B cell (primary cell): ENCODE data around the gene EPHB3.

Experiments
- EZH2 ChIP-seq: IDR thresholded peaks from 2 replicates; pipeline ENCODE4 v1.6.1; 2012; ENCODE audit warnings: borderline replicate concordance, low read depth, mild to moderate bottlenecking, moderate library complexity, low read length; ENCODE audit not compliant: insufficient read depth, poor library complexity, severe bottlenecking
- TF ChIP-seq, protein P1 (sequence below): fragments of 200-600 bp; IDR thresholded peaks from one replicate; pipeline ENCODE4 v1.8.0; 2022; ENCODE audit warnings: antibody characterized with exemption, mild to moderate bottlenecking

DNA sequence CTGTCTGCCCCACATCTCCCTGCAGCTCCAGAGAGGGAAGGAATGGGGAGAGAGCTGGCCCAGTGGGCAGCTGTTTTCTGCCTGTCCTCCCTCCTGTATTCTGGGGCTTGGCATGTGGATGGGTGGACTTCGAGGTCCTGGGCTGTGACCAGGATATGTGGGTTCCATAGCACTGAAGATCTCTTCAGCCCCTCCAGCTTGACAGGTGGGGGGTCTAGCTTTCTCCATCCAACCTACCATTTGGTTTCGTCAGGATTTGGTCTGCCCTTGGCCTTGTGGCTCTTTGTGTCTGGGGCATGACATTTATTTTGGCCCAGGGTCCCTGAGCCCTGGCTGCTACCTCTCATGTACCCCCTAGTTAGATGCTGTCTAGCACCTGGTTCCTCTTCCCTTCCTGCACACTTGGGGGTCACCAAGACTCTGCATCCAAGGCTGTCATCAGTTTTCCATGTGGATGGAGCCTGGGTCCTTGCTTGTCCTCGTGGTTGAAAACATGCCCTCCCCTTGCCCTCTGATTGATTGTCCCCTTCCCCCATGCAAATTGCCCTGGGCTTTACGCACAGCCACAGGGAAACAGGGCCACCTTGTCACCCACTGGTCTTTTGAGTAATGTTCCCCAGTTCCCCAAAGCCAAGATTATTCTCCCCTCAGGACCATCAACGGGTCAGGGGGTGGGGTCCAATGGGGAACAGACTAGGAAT lies 3.2 kb downstream of the EPHB3 start:
- TF ChIP-seq, protein P1, sequence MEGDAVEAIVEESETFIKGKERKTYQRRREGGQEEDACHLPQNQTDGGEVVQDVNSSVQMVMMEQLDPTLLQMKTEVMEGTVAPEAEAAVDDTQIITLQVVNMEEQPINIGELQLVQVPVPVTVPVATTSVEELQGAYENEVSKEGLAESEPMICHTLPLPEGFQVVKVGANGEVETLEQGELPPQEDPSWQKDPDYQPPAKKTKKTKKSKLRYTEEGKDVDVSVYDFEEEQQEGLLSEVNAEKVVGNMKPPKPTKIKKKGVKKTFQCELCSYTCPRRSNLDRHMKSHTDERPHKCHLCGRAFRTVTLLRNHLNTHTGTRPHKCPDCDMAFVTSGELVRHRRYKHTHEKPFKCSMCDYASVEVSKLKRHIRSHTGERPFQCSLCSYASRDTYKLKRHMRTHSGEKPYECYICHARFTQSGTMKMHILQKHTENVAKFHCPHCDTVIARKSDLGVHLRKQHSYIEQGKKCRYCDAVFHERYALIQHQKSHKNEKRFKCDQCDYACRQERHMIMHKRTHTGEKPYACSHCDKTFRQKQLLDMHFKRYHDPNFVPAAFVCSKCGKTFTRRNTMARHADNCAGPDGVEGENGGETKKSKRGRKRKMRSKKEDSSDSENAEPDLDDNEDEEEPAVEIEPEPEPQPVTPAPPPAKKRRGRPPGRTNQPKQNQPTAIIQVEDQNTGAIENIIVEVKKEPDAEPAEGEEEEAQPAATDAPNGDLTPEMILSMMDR, result no peak
- no peak for TF ChIP-seq EZH2
